HEK293T (cell line): ENCODE data around the gene DHH.

Experiments used
- CTCF ChIA-PET: fragments of 350-600 bp; formaldehyde crosslinking; extraction: SDS; loops from one replicate; lab custom pipeline; 2021; ENCODE audit warnings: antibody characterized with exemption, inconsistent platforms; lab: Yijun Ruan, JAX
- POLR2A ChIA-PET: fragments of 350-600 bp; formaldehyde crosslinking; extraction: SDS; loops from one replicate; lab custom pipeline; 2020; ENCODE audit warnings: antibody characterized with exemption, inconsistent platforms; lab: Yijun Ruan, JAX
- DNase-seq: peaks from one replicate; pipeline ENCODE4 v3.0.0; 2012; ENCODE audit warnings: mixed read lengths; ENCODE audit errors: extremely low spot score
- ZNF384 ChIP-seq: fragments of 450-650 bp; IDR thresholded peaks from 2 replicates; pipeline ENCODE4 v1.6.1; 2016

Gene DHH

DNA sequence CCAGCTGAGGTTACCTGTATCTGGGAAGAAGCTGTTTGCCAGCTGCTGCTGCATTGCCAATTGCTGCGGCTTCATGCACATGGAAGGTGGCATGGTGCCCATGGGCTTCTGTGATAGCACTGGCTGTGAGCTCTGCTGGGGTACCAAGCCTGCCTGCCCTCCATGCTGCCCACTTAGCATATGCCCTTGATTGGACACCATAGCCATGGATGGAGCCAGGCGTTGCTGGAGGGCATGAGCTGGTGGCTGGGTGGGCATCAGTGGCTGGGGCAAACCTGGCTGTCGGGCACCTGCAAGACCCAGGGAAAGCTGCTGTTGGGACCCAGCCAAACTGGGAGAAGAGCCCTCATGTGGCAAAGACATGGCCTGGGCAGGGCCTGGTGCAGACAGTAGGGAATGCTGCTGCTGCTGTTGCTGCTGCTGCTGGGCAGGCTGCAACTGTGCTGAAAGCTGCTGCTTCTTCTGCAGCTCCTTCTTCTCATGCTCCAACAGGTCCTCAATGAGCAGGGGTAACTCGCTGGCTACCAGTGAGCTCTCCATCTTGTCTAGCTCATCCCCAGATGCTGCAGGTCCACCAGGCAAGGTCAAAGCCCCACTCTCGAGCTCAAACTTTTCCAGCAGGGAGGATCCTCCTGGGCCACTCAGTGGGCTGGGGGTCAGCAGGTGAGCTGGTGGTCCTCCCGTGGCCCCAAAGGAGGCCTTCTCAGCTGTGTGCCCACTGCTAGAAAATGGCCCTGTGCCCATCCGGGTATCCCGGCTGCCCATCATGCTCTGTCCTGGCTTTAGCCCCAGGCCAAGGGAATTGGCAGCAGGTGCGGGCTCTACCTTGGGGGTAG, 57.3 kb downstream of the DHH start:
- TF ChIP-seq ZNF384, result no peak
- ChIA-PET POLR2A (interaction anchor here (1.5 kb wide), 1 partner anchor 17 kb away, joined by 3 read pairs; no protein-coding TSS in a partner anchor), CTCF (interaction anchor here (1.2 kb wide), 1 partner anchor 16 kb away, joined by 5 read pairs; no protein-coding TSS in a partner anchor)
- DNase-seq, result no peak
